ENCODE measurements around the gene GHITM.

DNA sequence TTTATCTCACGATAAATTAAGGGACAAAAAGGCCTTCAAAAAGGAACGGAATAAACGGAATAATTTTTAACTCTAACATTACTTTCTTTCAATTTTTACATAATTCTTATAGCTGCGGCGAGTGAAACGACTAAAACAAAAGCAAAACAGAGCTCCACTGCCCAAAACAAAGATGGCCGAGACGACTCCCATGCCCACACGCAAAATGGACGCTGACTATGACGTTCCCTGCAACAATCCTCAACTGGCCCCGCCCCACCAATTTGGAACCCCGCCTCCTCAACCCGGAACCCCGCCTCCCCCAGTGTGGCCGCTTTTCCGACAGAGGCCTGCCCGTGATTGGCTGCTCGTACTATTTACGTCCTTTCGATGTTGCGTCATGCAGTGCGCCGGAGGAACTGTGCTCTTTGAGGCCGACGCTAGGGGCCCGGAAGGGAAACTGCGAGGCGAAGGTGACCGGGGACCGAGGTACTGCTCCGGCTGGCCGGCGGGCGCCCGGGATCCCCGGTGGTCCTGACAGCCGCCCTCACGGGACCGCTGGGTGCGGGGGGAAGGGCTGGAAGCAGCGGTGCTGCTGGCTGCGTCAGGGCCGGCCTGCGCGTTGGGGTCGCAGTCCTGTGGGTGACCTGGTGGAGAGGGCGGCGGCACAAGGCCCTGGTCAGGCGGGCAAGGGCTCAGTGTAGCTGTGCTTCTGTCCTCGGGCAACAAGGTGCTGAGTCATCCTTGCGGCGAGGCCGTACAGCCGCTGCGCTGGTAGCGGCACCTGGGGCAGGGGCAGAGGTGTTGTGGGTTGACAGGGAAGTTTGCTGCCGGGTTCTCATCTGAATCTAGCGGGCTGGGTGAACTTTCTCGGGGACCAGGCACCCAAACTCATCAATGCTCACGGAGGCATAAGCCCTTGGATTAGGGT, at the start of gene GHITM:
- TF ChIP-seq POLR2AphosphoS5 (IDR thresholded peaks at IDR 0.05) (peak; percentile 97 to 98), EP300 (IDR thresholded peaks at IDR 0.05) (no peak), POLR2A (IDR thresholded peaks at IDR 0.05; ENCODE audit: low read depth) (peak; percentile 75)
- TF ChIP-seq, protein P1, sequence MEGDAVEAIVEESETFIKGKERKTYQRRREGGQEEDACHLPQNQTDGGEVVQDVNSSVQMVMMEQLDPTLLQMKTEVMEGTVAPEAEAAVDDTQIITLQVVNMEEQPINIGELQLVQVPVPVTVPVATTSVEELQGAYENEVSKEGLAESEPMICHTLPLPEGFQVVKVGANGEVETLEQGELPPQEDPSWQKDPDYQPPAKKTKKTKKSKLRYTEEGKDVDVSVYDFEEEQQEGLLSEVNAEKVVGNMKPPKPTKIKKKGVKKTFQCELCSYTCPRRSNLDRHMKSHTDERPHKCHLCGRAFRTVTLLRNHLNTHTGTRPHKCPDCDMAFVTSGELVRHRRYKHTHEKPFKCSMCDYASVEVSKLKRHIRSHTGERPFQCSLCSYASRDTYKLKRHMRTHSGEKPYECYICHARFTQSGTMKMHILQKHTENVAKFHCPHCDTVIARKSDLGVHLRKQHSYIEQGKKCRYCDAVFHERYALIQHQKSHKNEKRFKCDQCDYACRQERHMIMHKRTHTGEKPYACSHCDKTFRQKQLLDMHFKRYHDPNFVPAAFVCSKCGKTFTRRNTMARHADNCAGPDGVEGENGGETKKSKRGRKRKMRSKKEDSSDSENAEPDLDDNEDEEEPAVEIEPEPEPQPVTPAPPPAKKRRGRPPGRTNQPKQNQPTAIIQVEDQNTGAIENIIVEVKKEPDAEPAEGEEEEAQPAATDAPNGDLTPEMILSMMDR (IDR thresholded peaks at IDR 0.05): peak in 2 of 3 experiments; percentile 46 to 53

Data from esophagus muscularis mucosa (tissue), 4 donors.